LNCaP clone FGC (cell line): ENCODE measurements around the gene CDH3.

Experiments
- DNase-seq: peaks from one replicate; pipeline ENCODE4 v3.0.0-alpha.2; 2011; ENCODE audit warnings: low read depth
- H3K4me3 ChIP-seq: 2 replicates; pipeline ENCODE4 v1.5.1; 2011; ENCODE audit warnings: mild to moderate bottlenecking, low read depth, low read length, control low read depth
- CTCF ChIP-seq: IDR thresholded peaks from 2 replicates; pipeline ENCODE4 v1.5.1; 2012; ENCODE audit warnings: mild to moderate bottlenecking; ENCODE audit not compliant: control insufficient read depth, insufficient read depth; ENCODE audit errors: extremely low read depth

Gene CDH3

DNA sequence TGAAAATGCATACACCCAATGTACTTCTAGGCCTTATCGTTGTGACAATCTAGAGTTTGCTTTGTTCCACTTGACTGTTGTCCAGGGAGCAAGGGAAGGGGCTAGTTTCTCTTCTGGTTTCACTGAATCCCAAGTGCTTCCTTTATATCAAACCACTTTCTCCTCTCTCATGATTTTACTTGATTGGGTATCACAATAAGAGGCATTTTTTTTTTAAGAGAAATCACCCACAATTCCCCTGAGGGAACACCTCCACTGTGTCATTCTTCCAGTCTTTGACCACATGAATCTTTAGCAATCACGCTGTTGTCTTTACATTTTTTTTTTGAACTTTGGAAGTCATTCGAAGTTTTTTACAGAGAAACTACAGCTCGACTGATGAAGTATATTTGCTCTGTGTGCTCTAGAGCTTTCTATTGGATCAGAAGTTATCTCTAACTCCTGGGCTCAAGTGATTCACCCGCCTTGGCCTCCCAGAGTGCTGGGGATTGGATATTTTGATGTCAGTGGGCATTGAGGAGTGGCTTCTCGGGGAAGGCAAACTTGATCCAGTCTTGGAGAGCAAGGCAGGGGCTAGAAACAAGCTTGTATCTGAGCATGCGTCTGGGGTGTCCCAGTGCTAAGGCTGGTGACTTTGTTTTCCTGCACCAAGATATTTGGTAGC lies 95.0 kb downstream of the CDH3 start:
- no peak overlapping the region for H3K4me3 ChIP-seq
- no peak for TF ChIP-seq CTCF
- DNase-seq = no peak

DNA sequence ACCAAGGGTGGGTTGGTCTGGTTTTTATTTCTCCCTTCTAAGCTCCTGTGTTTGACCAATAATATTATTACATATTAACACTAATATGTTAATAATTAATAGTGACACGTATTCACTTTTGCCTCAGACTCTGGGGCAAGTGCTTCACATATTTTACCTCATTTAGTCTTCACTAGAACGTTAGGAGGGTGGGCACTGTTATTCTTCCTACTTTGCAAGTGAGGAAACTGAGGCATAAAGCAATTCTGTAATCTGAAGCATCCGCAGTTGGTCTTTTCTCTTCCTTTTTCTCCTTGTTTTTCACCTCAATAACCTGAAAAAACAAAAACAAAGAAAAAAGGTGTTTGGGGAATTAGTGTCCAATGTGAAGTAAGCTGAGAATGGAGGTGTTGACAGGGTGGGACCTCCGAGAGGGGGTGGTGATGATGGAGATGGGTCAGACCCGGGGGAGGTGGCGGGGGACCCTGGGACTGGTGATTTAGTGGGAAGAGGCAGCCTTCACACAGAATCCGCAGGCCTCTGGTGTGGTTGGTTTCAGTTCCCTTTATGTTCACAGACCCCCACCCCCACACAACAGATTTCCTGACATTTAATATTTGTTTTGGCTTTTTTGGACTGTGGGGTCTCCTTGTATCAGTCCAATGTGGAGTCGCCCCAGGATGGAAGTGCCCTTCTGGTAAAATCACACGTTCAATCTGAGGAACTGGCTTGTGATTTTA lies 95.7 kb downstream of the CDH3 start:
- no peak overlapping the region for H3K4me3 ChIP-seq
- DNase-seq = no peak
- TF ChIP-seq CTCF = no peak

DNA sequence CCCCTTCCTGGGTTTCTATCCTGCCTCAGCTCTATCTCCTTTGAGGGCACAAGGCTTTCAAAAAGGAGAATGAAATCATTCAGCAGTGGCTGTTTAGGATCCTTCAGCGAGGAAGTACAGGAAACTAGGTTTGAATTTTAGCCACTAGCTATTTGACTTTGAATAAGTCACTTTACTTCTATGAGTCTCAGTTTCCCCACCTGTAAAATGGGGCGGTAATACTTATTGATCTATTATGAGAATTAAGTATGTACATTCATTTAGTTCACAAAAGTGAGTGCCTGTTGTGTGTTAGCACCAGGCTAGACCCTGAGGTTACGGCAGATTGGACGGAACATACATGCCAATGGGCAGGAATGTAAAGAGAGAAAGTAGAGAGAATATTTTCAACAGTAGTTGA lies 98.6 kb downstream of the CDH3 start:
- no peak for TF ChIP-seq CTCF
- DNase-seq = no peak
- H3K4me3 ChIP-seq = peak overlapping the region; percentile 43; the same call in 1 of the 2 replicates

DNA sequence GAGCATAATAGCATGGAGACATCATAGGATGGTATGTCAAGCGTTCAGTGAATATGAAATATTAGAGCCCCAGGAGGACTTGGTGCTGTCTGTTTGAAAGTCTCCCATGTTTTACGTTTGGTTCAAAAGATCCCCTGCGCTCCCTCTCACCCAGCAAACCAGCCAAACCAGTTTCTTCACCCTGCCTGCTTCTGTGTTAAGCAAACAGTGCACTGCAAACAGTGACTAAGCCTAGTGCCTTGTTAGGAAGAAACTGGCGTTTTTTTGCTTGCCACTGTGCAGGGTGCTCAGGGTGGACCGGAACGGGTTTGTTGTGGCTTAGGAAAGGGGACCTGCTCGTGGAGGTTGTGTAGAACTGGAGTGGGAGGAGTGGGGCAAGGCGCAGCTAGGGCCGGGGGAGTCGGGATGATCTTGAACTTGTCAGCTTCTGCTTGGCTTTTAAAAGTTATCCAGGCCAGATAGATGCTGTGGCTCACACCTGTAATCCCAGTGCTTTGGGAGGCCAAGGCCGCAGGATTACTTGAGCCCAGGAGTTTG lies 99.7 kb downstream of the CDH3 start:
- peak overlapping the region; percentile 43 for H3K4me3 ChIP-seq
- DNase-seq = peak; percentile 99
- TF ChIP-seq CTCF = no peak

DNA sequence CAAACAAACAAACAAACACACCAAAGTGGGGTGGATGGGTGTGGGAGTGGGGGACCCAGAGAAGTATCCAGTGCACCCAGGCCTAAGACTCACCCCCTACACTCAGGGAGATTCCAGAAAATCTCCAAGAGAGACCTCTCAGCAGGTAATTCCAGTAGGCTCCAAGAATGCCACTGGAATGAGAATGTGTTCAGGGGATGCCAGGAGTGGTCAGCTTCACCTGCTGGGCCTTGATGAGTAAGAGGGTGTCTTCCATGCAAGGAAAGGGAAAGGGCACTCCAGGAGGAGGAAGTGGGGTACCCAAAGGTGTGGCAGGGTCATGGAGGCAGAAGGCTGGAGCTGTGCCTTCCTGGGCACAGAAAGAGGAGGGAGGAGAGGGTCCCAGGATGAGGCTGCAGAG lies 101.8 kb downstream of the CDH3 start:
- TF ChIP-seq CTCF = no peak
- DNase-seq = no peak
- H3K4me3 ChIP-seq = no peak overlapping the region

DNA sequence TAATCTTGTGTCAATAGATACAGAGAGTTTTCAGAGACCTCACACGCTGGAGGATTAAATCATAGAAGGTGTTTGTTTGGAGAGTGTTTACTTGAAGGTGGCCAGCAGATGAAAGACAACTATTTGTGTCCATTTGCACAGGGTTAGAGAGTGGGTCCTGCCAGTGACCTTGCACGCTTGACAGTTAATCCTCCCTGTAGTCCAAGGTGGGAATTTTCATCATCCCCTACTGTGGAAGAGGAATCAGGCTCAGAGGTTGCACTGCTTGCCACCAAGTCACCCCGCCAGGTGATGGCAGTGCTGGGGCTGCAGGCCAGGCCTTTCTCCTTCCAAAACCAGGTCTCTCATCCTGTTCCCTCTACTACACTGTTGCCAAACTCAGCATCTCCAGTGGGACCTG lies 104.3 kb downstream of the CDH3 start:
- DNase-seq = no peak
- H3K4me3 ChIP-seq = no peak overlapping the region
- peak; percentile 30 for TF ChIP-seq CTCF
